IPS-15b (cell line): Measurements from ENCODE around the gene ATP6AP1.
A peak's percentile ranks its signal among the peaks of the same experiment; 100 is the strongest.
"Not testable (repeated sequence)": the region's sequence is repeated elsewhere in the genome, so short reads cannot be mapped to it uniquely, and the experiment has no call there.

ENCODE experiments used
- H3K27me3 ChIP-seq: one replicate; pipeline ENCODE4 v1.6.1; 2013; ENCODE audit warnings: low read length; ENCODE audit not compliant: control insufficient read depth, insufficient read depth
- H3K36me3 ChIP-seq: one replicate; pipeline ENCODE4 v1.6.1; 2013; ENCODE audit warnings: low read length; ENCODE audit not compliant: control insufficient read depth, insufficient read depth
- H3K4me1 ChIP-seq: one replicate; pipeline ENCODE4 v1.6.1; 2013; ENCODE audit warnings: mild to moderate bottlenecking, low read length; ENCODE audit not compliant: control insufficient read depth, insufficient read depth
- H3K4me3 ChIP-seq: one replicate; pipeline ENCODE4 v1.5.1; 2013; ENCODE audit warnings: low read depth, low read length
- H3K9ac ChIP-seq: one replicate; pipeline ENCODE4 v1.6.1; 2013; ENCODE audit warnings: low read depth, mild to moderate bottlenecking, low read length
- H3K9me3 ChIP-seq: one replicate; pipeline ENCODE4 v1.6.1; 2013; ENCODE audit warnings: mild to moderate bottlenecking, low read length; ENCODE audit not compliant: control insufficient read depth, insufficient read depth

ATP6AP1 gene

GRCh38 chrX:154388649-154389048 is 39.8 kb upstream of the ATP6AP1 start:
- H3K27me3 ChIP-seq, H3K9ac ChIP-seq, H3K9me3 ChIP-seq, H3K4me3 ChIP-seq, H3K4me1 ChIP-seq, H3K36me3 ChIP-seq: not testable (repeated sequence)

- H3K4me3 ChIP-seq, H3K9me3 ChIP-seq: not testable (repeated sequence)
These were observed 38.4 kb upstream of the ATP6AP1 start for GRCh38 chrX:154389812-154390747.

GRCh38 chrX:154396363-154396762 is 32.1 kb upstream of the ATP6AP1 start:
- H3K9me3 ChIP-seq, H3K4me1 ChIP-seq, H3K4me3 ChIP-seq, H3K27me3 ChIP-seq, H3K9ac ChIP-seq: not testable (repeated sequence)
- H3K36me3 ChIP-seq, result peaks cover 14% of the 10 kb centered on the region

More at GRCh38 chrX:154389812-154390747, 38.4 kb upstream of the ATP6AP1 start:
- H3K9ac ChIP-seq, H3K27me3 ChIP-seq, H3K36me3 ChIP-seq, H3K4me1 ChIP-seq: not testable (repeated sequence)

GRCh38 chrX:154396973-154397887 is 31.2 kb upstream of the ATP6AP1 start:
- H3K4me1 ChIP-seq, result peaks cover 2% of the 10 kb centered on the region
- H3K36me3 ChIP-seq, result peaks cover 14% of the 10 kb centered on the region
- no peaks in the 10 kb centered on the region for H3K27me3 ChIP-seq
- peak overlapping the region; percentile 79 for H3K9ac ChIP-seq
- H3K9me3 ChIP-seq, result no peaks in the 10 kb centered on the region
- H3K4me3 ChIP-seq, result peak overlapping the region; percentile 87

GRCh38 chrX:154397888-154398667 is 30.4 kb upstream of the ATP6AP1 start, which contains the start of gene RPL10:
Gene RPL10, plus strand, starts transcription at chrX:154398377. Its CDS starts 143 bp downstream, at chrX:154398520.
- Histone ChIP-seq H3K27me3 (no peaks in the 10 kb centered on the region), H3K9me3 (no peaks in the 10 kb centered on the region), H3K9ac (peak within 1 kb of the TSS; percentile 97), H3K36me3 (peaks cover 14% of the 10 kb centered on the region), H3K4me1 (peaks cover 2% of the 10 kb centered on the region), H3K4me3 (peak within 1 kb of the TSS; percentile 87)

GRCh38 chrX:154398668-154399526 is 29.6 kb upstream of the ATP6AP1 start:
- Histone ChIP-seq H3K4me1 (peaks cover 2% of the 10 kb centered on the region), H3K36me3 (peaks cover 14% of the 10 kb centered on the region), H3K27me3 (no peaks in the 10 kb centered on the region), H3K4me3 (peak overlapping the region; percentile 87), H3K9me3 (no peaks in the 10 kb centered on the region), H3K9ac (peak overlapping the region; percentile 97)

- Histone ChIP-seq H3K36me3 (peaks cover 14% of the 10 kb centered on the region), H3K27me3 (no peaks in the 10 kb centered on the region), H3K4me1 (peaks cover 2% of the 10 kb centered on the region), H3K4me3 (peak overlapping the region; percentile 87), H3K9ac (peak overlapping the region; percentile 97), H3K9me3 (no peaks in the 10 kb centered on the region)
These were observed 28.7 kb upstream of the ATP6AP1 start for GRCh38 chrX:154399527-154400368.

GRCh38 chrX:154400369-154400817 is 28.1 kb upstream of the ATP6AP1 start:
- not testable (repeated sequence) for H3K4me1 ChIP-seq, H3K27me3 ChIP-seq, H3K4me3 ChIP-seq, H3K9me3 ChIP-seq, H3K9ac ChIP-seq
- peaks cover 14% of the 10 kb centered on the region for H3K36me3 ChIP-seq

GRCh38 chrX:154401045-154401799 is 27.3 kb upstream of the ATP6AP1 start:
- H3K4me1 ChIP-seq, result peaks cover 2% of the 10 kb centered on the region
- H3K9me3 ChIP-seq, result no peaks in the 10 kb centered on the region
- no peaks in the 10 kb centered on the region for H3K27me3 ChIP-seq
- no peak overlapping the region for H3K4me3 ChIP-seq
- no peak overlapping the region for H3K9ac ChIP-seq
- peaks cover 14% of the 10 kb centered on the region for H3K36me3 ChIP-seq
